PFSK-1 (cell line): ENCODE results near the gene PRDM15.

Experiments
- FOXP2 ChIP-seq: optimal IDR thresholded peaks from 2 replicates; pipeline ENCODE3; 2011; ENCODE audit warnings: borderline replicate concordance, control low read depth, inconsistent platforms; ENCODE audit not compliant: insufficient read depth; ENCODE audit errors: extremely low read length, extremely low read depth
- POLR2AphosphoS5 ChIP-seq: IDR thresholded peaks from 2 replicates; pipeline ENCODE4 v1.6.1; 2012; ENCODE audit warnings: low read depth, mild to moderate bottlenecking, control low read depth, low read length, moderate library complexity
- SIN3A ChIP-seq: IDR thresholded peaks from 2 replicates; pipeline ENCODE4 v1.6.1; 2012; ENCODE audit warnings: mild to moderate bottlenecking, low read length, moderate library complexity, borderline replicate concordance; ENCODE audit not compliant: insufficient read depth
- TAF1 ChIP-seq: IDR thresholded peaks from 2 replicates; pipeline ENCODE4 v1.6.1; 2012; ENCODE audit warnings: low read length, control low read depth, borderline replicate concordance; ENCODE audit not compliant: insufficient read depth
- TF ChIP-seq, protein P1 (sequence below), 2 experiments: IDR thresholded peaks; 2 replicates each; pipeline versions ENCODE4 v1.6.1 to v1.8.0; 2011 to 2012; ENCODE audit warnings: low read depth in 2 of 2, low read length in 2 of 2, control low read depth in 1 of 2, inconsistent platforms in 1 of 2, mild to moderate bottlenecking in 1 of 2, moderate library complexity in 1 of 2; ENCODE audit not compliant: insufficient read depth in 1 of 2

PRDM15 gene

DNA sequence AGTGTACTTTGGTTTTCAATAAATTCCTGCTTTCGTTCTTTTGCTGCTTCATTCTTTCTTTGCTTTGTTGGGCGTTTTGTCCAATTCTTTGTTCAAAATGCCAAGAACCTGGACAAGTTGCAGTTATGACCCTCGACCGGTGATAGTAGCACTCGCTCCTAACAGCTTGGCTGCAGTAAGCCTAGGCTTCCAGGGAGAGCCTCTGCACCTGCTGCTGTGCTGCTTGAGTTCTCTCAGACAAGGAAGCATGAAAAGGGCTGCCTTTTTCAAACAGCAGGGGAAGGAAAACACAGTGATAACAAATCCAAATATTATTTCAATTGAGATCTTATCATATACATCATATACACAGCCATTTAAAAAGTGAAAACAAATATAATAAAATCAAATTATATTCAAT, 99.5 kb downstream of the PRDM15 start:
- TF ChIP-seq FOXP2 = no peak
- no peak for TF ChIP-seq TAF1
- no peak for TF ChIP-seq SIN3A
- TF ChIP-seq, protein P1, sequence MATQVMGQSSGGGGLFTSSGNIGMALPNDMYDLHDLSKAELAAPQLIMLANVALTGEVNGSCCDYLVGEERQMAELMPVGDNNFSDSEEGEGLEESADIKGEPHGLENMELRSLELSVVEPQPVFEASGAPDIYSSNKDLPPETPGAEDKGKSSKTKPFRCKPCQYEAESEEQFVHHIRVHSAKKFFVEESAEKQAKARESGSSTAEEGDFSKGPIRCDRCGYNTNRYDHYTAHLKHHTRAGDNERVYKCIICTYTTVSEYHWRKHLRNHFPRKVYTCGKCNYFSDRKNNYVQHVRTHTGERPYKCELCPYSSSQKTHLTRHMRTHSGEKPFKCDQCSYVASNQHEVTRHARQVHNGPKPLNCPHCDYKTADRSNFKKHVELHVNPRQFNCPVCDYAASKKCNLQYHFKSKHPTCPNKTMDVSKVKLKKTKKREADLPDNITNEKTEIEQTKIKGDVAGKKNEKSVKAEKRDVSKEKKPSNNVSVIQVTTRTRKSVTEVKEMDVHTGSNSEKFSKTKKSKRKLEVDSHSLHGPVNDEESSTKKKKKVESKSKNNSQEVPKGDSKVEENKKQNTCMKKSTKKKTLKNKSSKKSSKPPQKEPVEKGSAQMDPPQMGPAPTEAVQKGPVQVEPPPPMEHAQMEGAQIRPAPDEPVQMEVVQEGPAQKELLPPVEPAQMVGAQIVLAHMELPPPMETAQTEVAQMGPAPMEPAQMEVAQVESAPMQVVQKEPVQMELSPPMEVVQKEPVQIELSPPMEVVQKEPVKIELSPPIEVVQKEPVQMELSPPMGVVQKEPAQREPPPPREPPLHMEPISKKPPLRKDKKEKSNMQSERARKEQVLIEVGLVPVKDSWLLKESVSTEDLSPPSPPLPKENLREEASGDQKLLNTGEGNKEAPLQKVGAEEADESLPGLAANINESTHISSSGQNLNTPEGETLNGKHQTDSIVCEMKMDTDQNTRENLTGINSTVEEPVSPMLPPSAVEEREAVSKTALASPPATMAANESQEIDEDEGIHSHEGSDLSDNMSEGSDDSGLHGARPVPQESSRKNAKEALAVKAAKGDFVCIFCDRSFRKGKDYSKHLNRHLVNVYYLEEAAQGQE (IDR thresholded peaks at IDR 0.05; ENCODE audit: insufficient read depth in 1 of 2, low read depth in 2 of 2, low read length in 2 of 2) = no peak
- TF ChIP-seq POLR2AphosphoS5 = no peak

- TF ChIP-seq TAF1 (no peak), POLR2AphosphoS5 (no peak), FOXP2 (no peak), SIN3A (no peak)
- TF ChIP-seq, protein P1 (IDR thresholded peaks at IDR 0.05; ENCODE audit: insufficient read depth in 1 of 2, low read depth in 2 of 2, low read length in 2 of 2) = no peak
These were observed 100.1 kb downstream of the PRDM15 start for GRCh38 chr21:41778930-41779600.

GRCh38 chr21:41777951-41778815, 101.0 kb downstream of the PRDM15 start:
- TF ChIP-seq, protein P1 (IDR thresholded peaks at IDR 0.05; ENCODE audit: insufficient read depth in 1 of 2, low read depth in 2 of 2, low read length in 2 of 2) = no peak
- TF ChIP-seq FOXP2 (no peak), TAF1 (no peak), POLR2AphosphoS5 (no peak), SIN3A (no peak)

GRCh38 chr21:41776778-41777177, 102.4 kb downstream of the PRDM15 start:
- no peak for TF ChIP-seq SIN3A
- no peak for TF ChIP-seq FOXP2
- TF ChIP-seq, protein P1 (IDR thresholded peaks at IDR 0.05; ENCODE audit: insufficient read depth in 1 of 2, low read depth in 2 of 2, low read length in 2 of 2) = no peak
- TF ChIP-seq POLR2AphosphoS5 = no peak
- no peak for TF ChIP-seq TAF1

- TF ChIP-seq TAF1 (no peak), FOXP2 (no peak), POLR2AphosphoS5 (no peak), SIN3A (no peak)
- TF ChIP-seq, protein P1 (IDR thresholded peaks at IDR 0.05; ENCODE audit: insufficient read depth in 1 of 2, low read depth in 2 of 2, low read length in 2 of 2) = no peak
These were observed 104.0 kb downstream of the PRDM15 start for GRCh38 chr21:41775149-41775472.
